Neural crest cell (in vitro differentiated cells): Measurements from ENCODE around the gene LPCAT3. TPM values are rescaled to one million over a fixed set of nuclear protein-coding genes. Genes with fewer than 3 reads are reported as not detected.

ENCODE experiments used
- DNase-seq: peaks from one replicate; pipeline ENCODE4 v3.0.0; 2021; ENCODE audit warnings: low read depth, mixed read lengths, low spot score
- H3K27ac Mint-ChIP-seq: one replicate; pipeline ENCODE4 v1.8.0; 2021; ENCODE audit warnings: mild to moderate bottlenecking, mixed read lengths; ENCODE audit not compliant: unreplicated experiment
- H3K27me3 Mint-ChIP-seq: 2 replicates; pipeline ENCODE4 v1.8.0; 2021; ENCODE audit warnings: low read depth, mild to moderate bottlenecking, mixed read lengths
- H3K36me3 Mint-ChIP-seq: 2 replicates; pipeline ENCODE4 v1.8.0; 2021; ENCODE audit warnings: low read depth, mild to moderate bottlenecking, mixed read lengths
- H3K4me1 Mint-ChIP-seq: 2 replicates; pipeline ENCODE4 v1.8.0; 2021; ENCODE audit warnings: mixed read lengths
- H3K4me3 Mint-ChIP-seq: one replicate; pipeline ENCODE4 v1.8.0; 2021; ENCODE audit warnings: mild to moderate bottlenecking, mixed read lengths
- H3K9me3 Mint-ChIP-seq: 2 replicates; pipeline ENCODE4 v1.8.0; 2021; ENCODE audit warnings: mixed read lengths
- CTCF ChIP-seq: fragments of 200-600 bp; sonication (generic); conservative IDR thresholded peaks from 2 replicates; pipeline ENCODE4 v1.5.0; 2021; ENCODE audit warnings: antibody characterized with exemption, mild to moderate bottlenecking
- total RNA-seq: library from RNA; stranded (reverse); gene quantifications from 2 replicates; pipeline ENCODE4 v1.2.1, GENCODE V29; 2021

Gene LPCAT3
- total RNA-seq, 1 donor from 2014 or later: 32.8 TPM

DNA sequence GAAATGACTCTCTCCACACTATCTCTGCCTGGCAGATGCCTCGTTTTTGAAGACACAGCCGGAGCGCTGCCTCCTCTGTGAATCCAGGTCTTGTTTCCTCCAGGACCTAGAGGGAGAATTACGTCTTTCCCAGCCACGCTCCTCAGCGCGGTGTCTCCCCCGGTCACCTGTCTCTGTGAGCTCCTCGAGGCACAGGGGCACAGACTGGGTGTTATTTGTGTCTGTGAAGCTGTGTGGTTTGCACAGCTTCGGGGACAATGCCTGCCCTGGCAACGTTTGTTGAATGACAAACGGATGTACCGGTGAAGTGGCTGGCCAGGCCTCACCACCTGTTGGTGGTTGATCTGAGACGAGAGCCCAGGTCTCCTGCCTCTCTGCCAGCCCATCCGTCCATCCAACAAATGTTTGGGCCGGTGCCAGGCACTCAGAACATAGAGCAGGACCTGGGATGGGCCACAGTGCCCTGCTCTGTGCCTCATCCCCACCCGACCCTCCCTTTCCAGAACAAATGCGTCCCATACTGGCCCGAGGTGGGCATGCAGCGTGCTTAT is 61.0 kb downstream of the LPCAT3 start:
- Mint-ChIP-seq H3K27me3 (no peaks in the 10 kb centered on the region), H3K27ac (no peak overlapping the region), H3K4me1 (peaks cover 22% of the 10 kb centered on the region), H3K9me3 (no peaks in the 10 kb centered on the region), H3K4me3 (no peak overlapping the region), H3K36me3 (no peaks in the 10 kb centered on the region)
- DNase-seq: no peak
- no peak for TF ChIP-seq CTCF

DNA sequence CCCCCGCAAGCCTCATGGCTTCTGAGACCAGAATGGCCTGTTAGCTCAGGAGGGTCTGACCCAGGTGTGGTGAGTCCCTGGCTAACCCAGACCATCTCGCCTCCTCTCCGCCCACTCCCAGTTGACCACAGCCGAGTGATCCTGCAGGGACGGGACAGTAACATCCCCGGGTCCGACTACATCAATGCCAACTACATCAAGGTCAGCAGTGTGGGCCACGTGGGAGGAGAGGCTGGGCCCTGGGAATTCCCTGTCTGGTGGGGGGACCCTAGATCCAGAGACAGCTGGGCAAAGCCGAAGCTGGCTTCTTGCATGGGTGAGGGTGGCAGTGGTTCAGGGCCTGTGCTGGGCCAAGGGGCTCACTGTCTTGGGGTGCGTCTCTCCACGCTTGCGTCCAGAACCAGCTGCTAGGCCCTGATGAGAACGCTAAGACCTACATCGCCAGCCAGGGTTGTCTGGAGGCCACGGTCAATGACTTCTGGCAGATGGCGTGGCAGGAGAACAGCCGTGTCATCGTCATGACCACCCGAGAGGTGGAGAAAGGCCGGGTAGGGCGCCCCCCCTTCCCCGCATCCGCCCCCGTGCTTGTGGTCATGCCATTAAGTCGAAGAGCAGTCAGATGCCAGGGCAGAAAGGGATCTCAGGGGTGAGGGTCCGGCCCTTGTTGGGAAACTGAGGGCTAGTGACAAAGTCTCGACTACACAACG is 62.1 kb downstream of the LPCAT3 start:
- Mint-ChIP-seq H3K27me3 (no peaks in the 10 kb centered on the region), H3K9me3 (no peaks in the 10 kb centered on the region), H3K4me3 (no peak overlapping the region), H3K4me1 (peaks cover 12% of the 10 kb centered on the region), H3K36me3 (no peaks in the 10 kb centered on the region), H3K27ac (no peak overlapping the region)
- no peak for TF ChIP-seq CTCF
- no peak for DNase-seq

GRCh38 chr12:6955108-6956020 is 62.9 kb downstream of the LPCAT3 start:
- no peak for DNase-seq
- Mint-ChIP-seq H3K9me3 (no peaks in the 10 kb centered on the region), H3K27ac (no peak overlapping the region), H3K36me3 (no peaks in the 10 kb centered on the region), H3K27me3 (no peaks in the 10 kb centered on the region), H3K4me3 (no peak overlapping the region), H3K4me1 (peaks cover 11% of the 10 kb centered on the region)
- TF ChIP-seq CTCF: no peak

- H3K9me3 Mint-ChIP-seq: no peaks in the 10 kb centered on the region
- peaks cover 11% of the 10 kb centered on the region for H3K4me1 Mint-ChIP-seq
- DNase-seq: no peak
- H3K27ac Mint-ChIP-seq: peak overlapping the region; percentile 83
- H3K4me3 Mint-ChIP-seq: no peak overlapping the region
- no peaks in the 10 kb centered on the region for H3K27me3 Mint-ChIP-seq
- H3K36me3 Mint-ChIP-seq: no peaks in the 10 kb centered on the region
- no peak for TF ChIP-seq CTCF
Measured at GRCh38 chr12:6954316-6955107, 63.8 kb downstream of the LPCAT3 start.
